Renal cortical epithelial cell (primary cell): ENCODE data around the gene MED15. TPM values are rescaled to one million over a fixed set of nuclear protein-coding genes. Genes with fewer than 3 reads are reported as not detected.
"Not testable (repeated sequence)": the region's sequence is repeated elsewhere in the genome, so short reads cannot be mapped to it uniquely, and the experiment has no call there.

Experiments
- DNase-seq: peaks from one replicate; pipeline ENCODE4 v3.0.0-alpha.2; 2011; ENCODE audit warnings: low read depth
- total RNA-seq: library from RNA; depleted of rRNA; stranded (reverse); fragments of >200 nt; gene quantifications from 2 replicates; pipeline ENCODE4 v1.2.3, GENCODE V29; 2014

Gene MED15
- total RNA-seq, 1 donor from 2014 or later, result 69.2 TPM

- DNase-seq, result not testable (repeated sequence)
These were observed 24.3 kb upstream of the MED15 start for GRCh38 chr22:20483143-20483506.

- DNase-seq, result no peak
These were observed 23.6 kb upstream of the MED15 start for GRCh38 chr22:20483771-20484170.

- no peak for DNase-seq
These were observed 22.3 kb upstream of the MED15 start for GRCh38 chr22:20484948-20485683.

- no peak for DNase-seq
These were observed 21.2 kb upstream of the MED15 start for GRCh38 chr22:20486229-20486628.

GRCh38 chr22:20487715-20488114 is 19.7 kb upstream of the MED15 start:
- DNase-seq, result no peak

GRCh38 chr22:20488946-20489345 is 18.5 kb upstream of the MED15 start:
- no peak for DNase-seq

GRCh38 chr22:20490183-20490940 is 17.0 kb upstream of the MED15 start:
- no peak for DNase-seq

GRCh38 chr22:20490941-20491307 is 16.5 kb upstream of the MED15 start:
- DNase-seq, result no peak

- no peak for DNase-seq
These were observed 16.1 kb upstream of the MED15 start for GRCh38 chr22:20491346-20491745.

GRCh38 chr22:20494978-20495860 is 12.2 kb upstream of the MED15 start, which contains the start of gene KLHL22:
TSS of gene KLHL22 (minus strand) at chr22:20495795. CDS start at chr22:20489211, 6,584 bp downstream.
- no peak for DNase-seq

GRCh38 chr22:20495861-20496681 is 11.3 kb upstream of the MED15 start:
- DNase-seq, result peak; percentile 66

- no peak for DNase-seq
These were observed 10.0 kb upstream of the MED15 start for GRCh38 chr22:20497426-20497825.

- DNase-seq, result no peak
These were observed 8.5 kb upstream of the MED15 start for GRCh38 chr22:20498913-20499312.

- no peak for DNase-seq
These were observed 7.6 kb upstream of the MED15 start for GRCh38 chr22:20499769-20500168.

- peak; percentile 53 for DNase-seq
These were observed 3.6 kb upstream of the MED15 start for GRCh38 chr22:20503816-20504215.

GRCh38 chr22:20504293-20504922 is 3.0 kb upstream of the MED15 start:
- peak; percentile 74 for DNase-seq

GRCh38 chr22:20506543-20507252 is 712 bp upstream of the MED15 start:
- DNase-seq, result no peak

GRCh38 chr22:20508067-20508755 is 801 bp downstream of the MED15 start:
- not testable (repeated sequence) for DNase-seq

- no peak for DNase-seq
These were observed 1.4 kb downstream of the MED15 start for GRCh38 chr22:20508815-20509271.
